Loucy (cell line): ENCODE data around the gene PHF13.

Source experiments
- H2AFZ ChIP-seq: fragments of 200-600 bp; sonication (generic); 2 replicates; pipeline ENCODE4 v1.6.0; 2016; ENCODE audit warnings: antibody characterized with exemption, mild to moderate bottlenecking, low read length, moderate library complexity
- H3F3A ChIP-seq: fragments of 200-600 bp; 2 replicates; pipeline ENCODE4 v1.6.0; 2016; ENCODE audit warnings: antibody characterized with exemption, low read depth, mild to moderate bottlenecking
- H3K27me3 ChIP-seq: fragments of 200-600 bp; sonication (generic); 2 replicates; pipeline ENCODE4 v1.6.1; 2014; ENCODE audit warnings: low read length, mild to moderate bottlenecking; ENCODE audit not compliant: insufficient read depth, poor library complexity, severe bottlenecking
- H3K36me3 ChIP-seq: fragments of 200-600 bp; sonication (generic); 2 replicates; pipeline ENCODE4 v1.6.1; 2016; ENCODE audit warnings: low read length; ENCODE audit not compliant: insufficient read depth
- H3K4me1 ChIP-seq: fragments of 200-600 bp; sonication (generic); 2 replicates; pipeline ENCODE4 v1.5.1; 2014; ENCODE audit warnings: low read length, mild to moderate bottlenecking; ENCODE audit not compliant: insufficient read depth, poor library complexity, severe bottlenecking
- H3K4me2 ChIP-seq: fragments of 200-600 bp; sonication (generic); 2 replicates; pipeline ENCODE4 v1.6.0; 2014; ENCODE audit warnings: antibody characterized with exemption, low read length, low read depth, mild to moderate bottlenecking; ENCODE audit not compliant: poor library complexity, severe bottlenecking
- H3K4me3 ChIP-seq: fragments of 200-600 bp; sonication (generic); 2 replicates; pipeline ENCODE4 v1.5.1; 2014; ENCODE audit warnings: low read length, mild to moderate bottlenecking, mixed read lengths; ENCODE audit not compliant: poor library complexity, severe bottlenecking
- H3K79me2 ChIP-seq: fragments of 200-600 bp; sonication (generic); 2 replicates; pipeline ENCODE4 v1.6.1; 2014; ENCODE audit warnings: low read length; ENCODE audit not compliant: insufficient read depth
- H3K9ac ChIP-seq: fragments of 200-600 bp; sonication (generic); 2 replicates; pipeline ENCODE4 v1.6.0; 2014; ENCODE audit warnings: mild to moderate bottlenecking, low read depth, low read length, moderate library complexity; ENCODE audit not compliant: poor library complexity, severe bottlenecking
- H3K9me2 ChIP-seq: fragments of 200-600 bp; sonication (generic); replicated peaks from 2 replicates; pipeline ENCODE4 v1.6.1; 2016; ENCODE audit warnings: low read depth, low read length, mixed read lengths
- H3K9me3 ChIP-seq: fragments of 200-600 bp; sonication (generic); 2 replicates; pipeline ENCODE4 v1.6.1; 2014; ENCODE audit warnings: mild to moderate bottlenecking, antibody characterized with exemption, low read length, low read depth; ENCODE audit not compliant: insufficient read depth
- H4K20me1 ChIP-seq: fragments of 200-600 bp; sonication (generic); 2 replicates; pipeline ENCODE4 v1.6.0; 2014; ENCODE audit warnings: antibody characterized with exemption, low read length, mild to moderate bottlenecking; ENCODE audit not compliant: insufficient read depth, poor library complexity, severe bottlenecking
- EZH2phosphoT487 ChIP-seq: fragments of 200-600 bp; IDR thresholded peaks from 2 replicates; pipeline ENCODE4 v1.6.1; 2018; ENCODE audit warnings: antibody characterized with exemption, mild to moderate bottlenecking, moderate library complexity, borderline replicate concordance
- TF ChIP-seq, protein P1 (sequence below): fragments of 200-600 bp; sonication (generic); conservative IDR thresholded peaks from 2 replicates; pipeline ENCODE4 v1.5.1; 2014; ENCODE audit warnings: mild to moderate bottlenecking, antibody characterized with exemption, low read length

PHF13 gene

DNA sequence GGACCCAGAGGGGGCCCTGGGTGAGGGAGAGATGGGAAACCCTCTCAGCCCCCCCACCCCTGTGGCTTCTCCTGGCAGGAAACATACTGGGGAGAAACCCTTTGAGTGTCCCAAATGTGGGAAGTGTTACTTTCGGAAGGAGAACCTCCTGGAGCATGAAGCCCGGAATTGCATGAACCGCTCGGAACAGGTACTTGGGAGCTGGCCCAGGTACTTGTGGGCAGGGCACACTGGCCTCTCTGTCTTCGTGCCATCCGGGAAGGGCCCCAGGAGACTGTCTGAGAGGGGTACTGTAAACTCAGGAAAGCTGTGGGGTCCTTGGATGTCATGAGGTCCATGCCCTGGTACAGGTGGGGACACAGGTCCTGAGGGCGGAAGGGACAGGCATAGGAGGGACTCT, 27.7 kb upstream of the PHF13 start:
- Histone ChIP-seq H3K4me1 (peaks cover 15% of the 10 kb centered on the region), H3K9me3 (no peaks in the 10 kb centered on the region), H3K4me2 (no peak overlapping the region), H3K27me3 (no peaks in the 10 kb centered on the region), H3K36me3 (peaks cover 20% of the 10 kb centered on the region; the same call in 1 of the 2 replicates), H3K4me3 (no peak overlapping the region), H3F3A (no peaks in the 10 kb centered on the region), H3K9me2 (no peaks in the 10 kb centered on the region), H3K79me2 (peaks cover 16% of the 10 kb centered on the region), H4K20me1 (peaks cover 15% of the 10 kb centered on the region), H2AFZ (no peak overlapping the region), H3K9ac (no peak overlapping the region)
- TF ChIP-seq, protein P1, sequence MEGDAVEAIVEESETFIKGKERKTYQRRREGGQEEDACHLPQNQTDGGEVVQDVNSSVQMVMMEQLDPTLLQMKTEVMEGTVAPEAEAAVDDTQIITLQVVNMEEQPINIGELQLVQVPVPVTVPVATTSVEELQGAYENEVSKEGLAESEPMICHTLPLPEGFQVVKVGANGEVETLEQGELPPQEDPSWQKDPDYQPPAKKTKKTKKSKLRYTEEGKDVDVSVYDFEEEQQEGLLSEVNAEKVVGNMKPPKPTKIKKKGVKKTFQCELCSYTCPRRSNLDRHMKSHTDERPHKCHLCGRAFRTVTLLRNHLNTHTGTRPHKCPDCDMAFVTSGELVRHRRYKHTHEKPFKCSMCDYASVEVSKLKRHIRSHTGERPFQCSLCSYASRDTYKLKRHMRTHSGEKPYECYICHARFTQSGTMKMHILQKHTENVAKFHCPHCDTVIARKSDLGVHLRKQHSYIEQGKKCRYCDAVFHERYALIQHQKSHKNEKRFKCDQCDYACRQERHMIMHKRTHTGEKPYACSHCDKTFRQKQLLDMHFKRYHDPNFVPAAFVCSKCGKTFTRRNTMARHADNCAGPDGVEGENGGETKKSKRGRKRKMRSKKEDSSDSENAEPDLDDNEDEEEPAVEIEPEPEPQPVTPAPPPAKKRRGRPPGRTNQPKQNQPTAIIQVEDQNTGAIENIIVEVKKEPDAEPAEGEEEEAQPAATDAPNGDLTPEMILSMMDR: no peak
- TF ChIP-seq EZH2phosphoT487: no peak

DNA sequence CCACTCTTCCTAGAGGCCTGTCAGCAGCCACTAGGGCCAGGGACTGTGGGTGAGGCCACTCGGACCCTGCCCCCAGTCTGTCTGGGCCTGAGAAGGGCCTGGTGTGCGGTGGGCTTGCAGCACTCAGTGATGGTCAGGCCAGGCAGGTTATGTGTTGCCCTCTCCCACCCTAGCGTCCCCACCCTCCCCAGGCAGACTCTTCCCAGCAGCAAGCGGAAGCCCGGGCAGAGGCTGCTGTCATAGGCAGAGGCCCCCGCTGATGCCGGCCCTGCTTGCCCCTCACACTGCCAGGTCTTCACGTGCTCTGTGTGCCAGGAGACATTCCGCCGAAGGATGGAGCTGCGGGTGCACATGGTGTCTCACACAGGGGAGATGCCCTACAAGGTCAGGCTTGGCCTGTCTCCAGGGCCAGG, 27.1 kb upstream of the PHF13 start:
- no peak for TF ChIP-seq EZH2phosphoT487
- TF ChIP-seq, protein P1: no peak
- Histone ChIP-seq H3K9me2 (no peaks in the 10 kb centered on the region), H3K27me3 (no peaks in the 10 kb centered on the region), H3K4me1 (peaks cover 9% of the 10 kb centered on the region), H3K36me3 (peaks cover 20% of the 10 kb centered on the region; the same call in 1 of the 2 replicates), H2AFZ (no peak overlapping the region), H4K20me1 (peaks cover 12% of the 10 kb centered on the region), H3K4me2 (no peak overlapping the region), H3K4me3 (no peak overlapping the region), H3K79me2 (peaks cover 11% of the 10 kb centered on the region), H3F3A (no peaks in the 10 kb centered on the region), H3K9me3 (no peaks in the 10 kb centered on the region), H3K9ac (no peak overlapping the region)

DNA sequence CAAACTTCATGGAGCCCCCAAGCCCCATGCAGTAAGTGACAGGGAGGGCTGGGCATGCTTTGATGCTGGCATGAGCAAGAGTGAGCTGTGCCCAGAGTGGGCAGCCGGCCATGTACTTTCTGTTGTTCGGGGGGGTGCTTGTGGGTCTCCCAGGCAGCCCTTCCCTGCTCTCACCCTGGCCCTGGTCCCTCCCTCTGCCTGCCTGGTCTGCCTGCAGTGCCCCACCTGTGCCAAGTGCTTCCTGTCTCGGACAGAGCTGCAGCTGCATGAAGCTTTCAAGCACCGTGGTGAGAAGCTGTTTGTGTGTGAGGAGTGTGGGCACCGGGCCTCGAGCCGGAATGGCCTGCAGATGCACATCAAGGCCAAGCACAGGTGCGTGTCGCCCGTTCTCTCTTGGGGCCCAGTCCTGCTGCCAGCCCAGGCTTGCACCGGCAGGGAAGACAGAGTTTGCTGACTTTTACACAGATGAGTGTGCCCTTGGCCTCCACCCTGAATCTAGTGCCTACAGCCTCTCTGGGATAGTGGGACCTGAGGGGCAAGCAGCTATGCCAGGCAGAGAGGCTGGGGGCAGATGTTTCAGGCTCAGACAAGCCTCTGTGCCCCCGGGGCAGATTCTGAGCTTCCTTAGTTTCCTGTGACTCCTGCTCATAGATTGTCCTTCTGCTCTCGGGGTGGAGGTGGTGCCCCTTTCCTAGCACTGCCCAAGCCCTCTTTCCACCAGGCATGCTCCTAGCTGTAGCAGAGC, 26.1 kb upstream of the PHF13 start:
- Histone ChIP-seq H3K27me3 (no peaks in the 10 kb centered on the region), H3K9me2 (no peaks in the 10 kb centered on the region), H3K9me3 (no peaks in the 10 kb centered on the region), H3K4me1 (no peaks in the 10 kb centered on the region), H2AFZ (no peak overlapping the region), H3K4me2 (no peak overlapping the region), H3K9ac (no peak overlapping the region), H3K4me3 (no peak overlapping the region), H3K79me2 (peaks cover under 1% of the 10 kb centered on the region; the same call in 1 of the 2 replicates), H4K20me1 (peaks cover 3% of the 10 kb centered on the region), H3K36me3 (peaks cover 22% of the 10 kb centered on the region; the same call in 1 of the 2 replicates), H3F3A (no peaks in the 10 kb centered on the region)
- TF ChIP-seq EZH2phosphoT487: no peak
